Activated naive CD4-positive, alpha-beta T cell treated with anti-CD3 and anti-CD28 coated beads for 36 hours (primary cell): ENCODE data around the gene TYMS. TPM values are rescaled to one million over a fixed set of nuclear protein-coding genes. Genes with fewer than 3 reads are reported as not detected.

Experiments used
- CTCF ChIA-PET: fragments of 350-600 bp; sonication (Branson Sonifier 250); formaldehyde crosslinking; loops from one replicate; lab custom pipeline; 2021; ENCODE audit warnings: antibody characterized with exemption; lab: Charles Lee
- DNase-seq: peaks from one replicate; pipeline ENCODE4 v3.0.0-alpha.2; 2020
- H3K27ac Mint-ChIP-seq: one replicate; pipeline ENCODE4 v1.8.0; 2021; ENCODE audit warnings: mild to moderate bottlenecking, mixed read lengths
- H3K27me3 Mint-ChIP-seq: one replicate; pipeline ENCODE4 v1.8.0; 2021; ENCODE audit warnings: low read depth, mixed read lengths
- H3K36me3 Mint-ChIP-seq: one replicate; pipeline ENCODE4 v1.8.0; 2021; ENCODE audit warnings: low read depth, mixed read lengths
- H3K4me1 Mint-ChIP-seq: one replicate; pipeline ENCODE4 v1.8.0; 2021; ENCODE audit warnings: low read depth, mixed read lengths
- H3K4me3 Mint-ChIP-seq: one replicate; pipeline ENCODE4 v1.8.0; 2021; ENCODE audit warnings: mild to moderate bottlenecking, moderate library complexity, mixed read lengths
- H3K9me3 Mint-ChIP-seq: one replicate; pipeline ENCODE4 v1.8.0; 2021; ENCODE audit warnings: mixed read lengths
- intact Hi-C: fragments of 100-400 bp; cut with micrococcal nuclease; formaldehyde crosslinking; loops from one replicate; pipeline ENCODE4 v1.15.1; 2023
- total RNA-seq, 2 experiments: library from RNA; stranded (reverse); gene quantifications; one replicate each; pipeline ENCODE4 v1.2.3, GENCODE V29; 2021

TYMS gene
- total RNA-seq, 2 experiments from 2014 or later, result 315 to 325 TPM

DNA sequence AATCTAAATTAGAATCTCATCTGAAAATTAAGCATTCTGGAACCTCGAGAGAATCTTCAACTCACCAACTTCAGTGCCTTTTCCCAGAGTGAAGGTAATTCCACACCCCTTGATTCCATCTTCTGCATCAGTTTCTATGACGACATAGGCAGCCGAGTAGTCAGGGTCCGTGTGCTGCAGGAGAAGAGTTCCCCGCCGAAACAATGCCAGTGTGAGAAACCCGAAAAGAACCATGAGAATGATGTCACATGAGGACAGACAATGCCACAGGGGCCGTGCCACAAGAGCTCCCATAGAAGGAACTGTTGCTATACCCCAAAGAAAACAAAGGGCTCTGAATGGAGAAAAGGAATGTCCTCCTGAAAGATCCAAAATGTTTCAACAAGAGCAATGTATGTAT is 49.0 kb downstream of the TYMS start:
- peaks cover 55% of the 10 kb centered on the region for H3K36me3 Mint-ChIP-seq
- no peak for DNase-seq
- no peak overlapping the region for H3K4me3 Mint-ChIP-seq
- intact Hi-C loops, result no loop called here
- CTCF ChIA-PET, result interaction anchor here (0.6 to 4.9 kb wide), 3 partner anchors 24 to 133 kb away, joined by 3 to 24 read pairs (median 7); no protein-coding TSS in a partner anchor
- H3K9me3 Mint-ChIP-seq, result no peaks in the 10 kb centered on the region
- H3K27ac Mint-ChIP-seq, result no peak overlapping the region
- peaks cover 53% of the 10 kb centered on the region for H3K4me1 Mint-ChIP-seq
- H3K27me3 Mint-ChIP-seq, result no peaks in the 10 kb centered on the region

- intact Hi-C loops, result no loop called here
- Mint-ChIP-seq H3K36me3 (peaks cover 51% of the 10 kb centered on the region), H3K4me3 (no peak overlapping the region), H3K27me3 (no peaks in the 10 kb centered on the region), H3K4me1 (peaks cover 50% of the 10 kb centered on the region), H3K27ac (no peak overlapping the region), H3K9me3 (no peaks in the 10 kb centered on the region)
- DNase-seq, result no peak
- CTCF ChIA-PET, result interaction anchor here (0.6 to 4.9 kb wide), 4 partner anchors 11 to 453 kb away, joined by 3 to 24 read pairs (median 4); no protein-coding TSS in a partner anchor
Measured at GRCh38 chr18:708096-708495, 50.6 kb downstream of the TYMS start.

DNA sequence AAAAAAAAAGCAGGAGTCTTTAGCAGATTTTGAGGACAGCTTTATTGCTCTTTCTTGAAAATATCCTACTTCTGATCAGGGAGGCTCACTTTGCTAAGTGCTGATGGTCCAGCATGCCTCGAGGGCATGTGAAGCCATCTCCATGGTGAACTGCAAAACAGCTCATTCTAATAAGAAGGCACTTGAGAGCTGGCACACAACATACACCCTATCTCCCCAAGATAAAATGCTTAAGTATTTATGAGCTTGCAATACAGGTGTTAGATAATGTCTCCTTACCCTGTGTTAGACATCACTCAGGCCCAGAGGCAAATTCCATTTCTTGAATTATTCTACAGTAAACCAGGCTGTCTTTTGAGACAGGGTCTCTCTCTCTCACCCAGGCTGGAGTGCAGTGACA is 52.3 kb downstream of the TYMS start:
- H3K4me3 Mint-ChIP-seq, result no peak overlapping the region
- intact Hi-C loops, result loop anchor here (2.0 kb wide), 2 partner anchors 15 to 85 kb away; no protein-coding TSS in a partner anchor
- no peaks in the 10 kb centered on the region for H3K27me3 Mint-ChIP-seq
- H3K4me1 Mint-ChIP-seq, result peaks cover 43% of the 10 kb centered on the region
- H3K36me3 Mint-ChIP-seq, result peaks cover 42% of the 10 kb centered on the region
- no peaks in the 10 kb centered on the region for H3K9me3 Mint-ChIP-seq
- DNase-seq, result no peak
- no peak overlapping the region for H3K27ac Mint-ChIP-seq
- CTCF ChIA-PET, result interaction anchor here (0.6 to 4.9 kb wide), 5 partner anchors 86 to 130 kb away, joined by 4 to 24 read pairs (median 6); no protein-coding TSS in a partner anchor

GRCh38 chr18:710418-711300 is 53.2 kb downstream of the TYMS start:
- DNase-seq, result no peak
- Mint-ChIP-seq H3K27me3 (no peaks in the 10 kb centered on the region), H3K27ac (peak overlapping the region; percentile 75), H3K4me3 (peak overlapping the region; percentile 78), H3K9me3 (no peaks in the 10 kb centered on the region), H3K4me1 (peaks cover 45% of the 10 kb centered on the region), H3K36me3 (peaks cover 33% of the 10 kb centered on the region)
- intact Hi-C loops, result loop anchor here (2.0 kb wide), 2 partner anchors 16 to 86 kb away; no protein-coding TSS in a partner anchor
- CTCF ChIA-PET, result interaction anchor here (0.7 to 4.9 kb wide), 6 partner anchors 87 to 129 kb away, joined by 3 to 24 read pairs (median 4); no protein-coding TSS in a partner anchor

- H3K9me3 Mint-ChIP-seq, result no peaks in the 10 kb centered on the region
- peak overlapping the region; percentile 78 for H3K4me3 Mint-ChIP-seq
- no peaks in the 10 kb centered on the region for H3K27me3 Mint-ChIP-seq
- peak overlapping the region; percentile 75 for H3K27ac Mint-ChIP-seq
- intact Hi-C loops, result loop anchor here (2.0 kb wide), 2 partner anchors 16 to 86 kb away; no protein-coding TSS in a partner anchor
- H3K36me3 Mint-ChIP-seq, result peaks cover 28% of the 10 kb centered on the region
- H3K4me1 Mint-ChIP-seq, result peaks cover 48% of the 10 kb centered on the region
- DNase-seq, result no peak
- CTCF ChIA-PET, result interaction anchor here (0.7 to 4.9 kb wide), 3 partner anchors 92 to 128 kb away, joined by 3 to 24 read pairs (median 8); no protein-coding TSS in a partner anchor
Measured at GRCh38 chr18:711310-711656, 53.8 kb downstream of the TYMS start.

DNA sequence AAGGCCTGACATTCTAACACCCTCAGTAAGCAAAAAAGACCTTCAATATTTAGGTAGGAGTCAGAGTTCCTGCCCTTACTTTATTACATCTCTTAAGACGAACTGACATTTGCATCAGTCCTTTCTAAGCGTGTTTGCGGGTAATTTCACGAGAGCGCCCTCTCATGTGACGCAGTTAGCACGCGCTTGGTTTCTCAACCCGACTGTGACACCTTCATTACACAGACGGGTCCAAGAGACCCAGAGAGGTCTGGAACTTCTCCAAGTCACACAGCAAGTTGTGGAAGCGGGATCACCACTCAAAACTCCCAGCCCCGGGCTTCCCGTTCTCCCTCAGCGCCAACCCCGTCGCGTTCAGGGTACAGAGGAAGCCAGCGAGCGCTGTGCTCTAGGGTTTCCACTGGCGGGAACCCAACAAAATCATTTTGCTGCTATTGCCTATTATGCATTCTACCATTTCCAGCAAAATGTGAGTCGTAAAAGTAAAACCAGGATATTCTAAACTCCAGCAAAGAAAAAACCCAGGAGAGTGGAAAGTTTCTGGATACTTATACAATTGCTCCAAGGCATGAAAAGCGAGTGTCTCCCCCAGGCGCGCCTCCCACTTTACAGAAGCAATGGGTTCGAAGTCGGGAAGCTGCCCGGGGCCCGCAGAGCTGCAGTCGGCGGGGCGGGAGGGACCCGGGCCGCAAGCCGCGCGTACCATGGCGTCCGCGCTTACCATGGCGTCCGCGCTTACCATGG is 54.4 kb downstream of the TYMS start:
- peak overlapping the region; percentile 78 for H3K4me3 Mint-ChIP-seq
- peak; percentile 87 for DNase-seq
- intact Hi-C loops, result loop anchor here (1.0 to 2.0 kb wide), 11 partner anchors 17 to 601 kb away; partner anchors contain the start of gene THOC1
- peak overlapping the region; percentile 75 for H3K27ac Mint-ChIP-seq
- peaks cover 45% of the 10 kb centered on the region for H3K4me1 Mint-ChIP-seq
- CTCF ChIA-PET, result interaction anchor here (1.0 to 2.1 kb wide), 11 partner anchors 28 to 130 kb away, joined by 3 to 29 read pairs (median 8); partner anchors contain the start of gene YES1
- H3K27me3 Mint-ChIP-seq, result no peaks in the 10 kb centered on the region
- no peaks in the 10 kb centered on the region for H3K9me3 Mint-ChIP-seq
- peaks cover 26% of the 10 kb centered on the region for H3K36me3 Mint-ChIP-seq

GRCh38 chr18:712401-713134 is 55.1 kb downstream of the TYMS start, which contains the start of gene ENOSF1:
Gene ENOSF1, minus strand, starts transcription at chr18:712630. Its CDS starts 43 bp downstream, at chr18:712587.
- Mint-ChIP-seq H3K36me3 (peaks cover 22% of the 10 kb centered on the region), H3K27me3 (no peaks in the 10 kb centered on the region), H3K9me3 (no peaks in the 10 kb centered on the region), H3K27ac (peak within 1 kb of the TSS; percentile 75), H3K4me3 (peak within 1 kb of the TSS; percentile 78), H3K4me1 (peaks cover 45% of the 10 kb centered on the region)
- CTCF ChIA-PET, result interaction anchor here (0.6 to 2.1 kb wide), 15 partner anchors 8 to 129 kb away, joined by 3 to 29 read pairs (median 5); partner anchors contain the start of gene YES1
- intact Hi-C loops, result loop anchor here (1.0 to 2.0 kb wide), 9 partner anchors 18 to 602 kb away; partner anchors contain the start of gene THOC1
- DNase-seq, result peak; percentile 92

GRCh38 chr18:713135-713490 is 55.7 kb downstream of the TYMS start:
- peaks cover 44% of the 10 kb centered on the region for H3K4me1 Mint-ChIP-seq
- CTCF ChIA-PET, result interaction anchor here (0.6 to 2.1 kb wide), 15 partner anchors 8 to 128 kb away, joined by 3 to 29 read pairs (median 5); partner anchors contain the start of gene YES1
- H3K9me3 Mint-ChIP-seq, result no peaks in the 10 kb centered on the region
- peak overlapping the region; percentile 53 for H3K4me3 Mint-ChIP-seq
- H3K27ac Mint-ChIP-seq, result no peak overlapping the region
- peaks cover 20% of the 10 kb centered on the region for H3K36me3 Mint-ChIP-seq
- DNase-seq, result no peak
- intact Hi-C loops, result loop anchor here (2.0 kb wide), 2 partner anchors 30 to 602 kb away; no protein-coding TSS in a partner anchor
- H3K27me3 Mint-ChIP-seq, result no peaks in the 10 kb centered on the region

GRCh38 chr18:715626-716025 is 58.2 kb downstream of the TYMS start:
- CTCF ChIA-PET, result interaction anchor here (0.7 to 3.7 kb wide), 6 partner anchors 22 to 124 kb away, joined by 3 to 26 read pairs (median 4); no protein-coding TSS in a partner anchor
- intact Hi-C loops, result no loop called here
- no peaks in the 10 kb centered on the region for H3K9me3 Mint-ChIP-seq
- peaks cover 4% of the 10 kb centered on the region for H3K36me3 Mint-ChIP-seq
- H3K4me1 Mint-ChIP-seq, result peaks cover 24% of the 10 kb centered on the region
- no peaks in the 10 kb centered on the region for H3K27me3 Mint-ChIP-seq
- H3K4me3 Mint-ChIP-seq, result no peak overlapping the region
- peak; percentile 33 for DNase-seq
- H3K27ac Mint-ChIP-seq, result no peak overlapping the region

DNA sequence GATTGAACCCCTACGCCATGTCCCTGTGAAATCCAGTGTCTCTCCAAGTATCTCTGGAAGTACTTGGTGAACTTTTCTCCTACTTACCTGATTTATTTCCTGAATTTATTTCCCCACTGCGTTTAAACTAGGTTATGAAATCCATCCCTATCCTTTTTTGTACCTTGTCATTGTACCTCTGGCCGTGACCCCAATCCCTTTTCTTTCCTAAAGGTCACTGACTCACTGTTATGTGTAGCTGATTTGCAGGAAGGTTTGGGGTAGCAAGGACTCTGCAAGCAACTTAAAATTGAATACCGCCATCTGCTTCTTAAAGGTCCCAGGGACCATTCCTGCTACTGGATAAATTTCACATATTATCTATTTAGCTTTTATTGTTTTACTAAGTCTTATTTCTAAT is 59.5 kb downstream of the TYMS start:
- no peaks in the 10 kb centered on the region for H3K9me3 Mint-ChIP-seq
- no peak for DNase-seq
- no peaks in the 10 kb centered on the region for H3K27me3 Mint-ChIP-seq
- H3K4me1 Mint-ChIP-seq, result peaks cover 17% of the 10 kb centered on the region
- CTCF ChIA-PET, result interaction anchor here (3.7 kb wide), 1 partner anchor 114 kb away, joined by 26 read pairs; no protein-coding TSS in a partner anchor
- peaks cover 2% of the 10 kb centered on the region for H3K36me3 Mint-ChIP-seq
- no peak overlapping the region for H3K4me3 Mint-ChIP-seq
- no peak overlapping the region for H3K27ac Mint-ChIP-seq
- intact Hi-C loops, result no loop called here
